Loucy (cell line): Measurements from ENCODE around the gene LHPP.

Experiments
- EZH2phosphoT487 ChIP-seq: fragments of 200-600 bp; IDR thresholded peaks from 2 replicates; pipeline ENCODE4 v1.6.1; 2018; ENCODE audit warnings: antibody characterized with exemption, mild to moderate bottlenecking, moderate library complexity, borderline replicate concordance
- TF ChIP-seq, protein P1 (sequence below): fragments of 200-600 bp; sonication (generic); conservative IDR thresholded peaks from 2 replicates; pipeline ENCODE4 v1.5.1; 2014; ENCODE audit warnings: mild to moderate bottlenecking, antibody characterized with exemption, low read length

DNA sequence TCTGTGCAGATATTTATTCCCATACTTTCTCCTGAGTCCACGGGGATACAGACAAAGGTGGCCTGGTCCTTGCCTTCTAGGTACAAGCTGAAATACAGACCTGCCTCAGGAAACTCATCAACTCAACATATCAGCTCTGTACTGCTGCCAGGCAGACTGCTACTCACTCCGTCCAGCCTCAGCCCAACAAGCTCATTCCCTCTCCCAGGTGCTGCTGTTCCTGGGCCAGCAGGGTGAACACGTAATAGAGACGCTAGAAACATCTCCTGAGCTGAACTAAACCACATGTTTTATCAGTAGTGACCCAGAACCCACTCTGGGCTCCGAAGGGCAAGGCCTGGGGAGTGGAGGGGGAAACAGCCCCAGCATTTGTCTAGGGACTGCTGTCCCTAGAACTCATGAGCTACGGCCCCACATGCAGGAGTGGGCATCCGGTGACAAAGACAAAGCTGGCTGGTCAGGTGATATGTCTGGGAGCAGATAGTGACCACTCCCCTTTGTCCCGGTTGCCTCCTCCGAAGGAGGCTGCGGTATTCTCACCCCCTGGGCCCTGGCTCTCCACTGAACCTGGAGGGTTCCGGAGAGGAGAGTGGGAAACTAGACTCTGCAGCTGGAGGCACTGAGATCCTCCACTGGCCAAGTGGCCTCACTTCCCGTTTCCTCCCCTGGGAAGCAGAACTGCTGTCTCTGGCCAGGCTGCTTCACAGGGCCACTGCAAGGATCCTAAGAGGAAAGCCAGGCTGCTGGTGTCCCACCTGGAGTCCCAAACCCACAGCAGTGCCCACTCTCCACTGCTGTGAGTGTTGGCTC, 166.4 kb downstream of the LHPP start:
- TF ChIP-seq, protein P1, sequence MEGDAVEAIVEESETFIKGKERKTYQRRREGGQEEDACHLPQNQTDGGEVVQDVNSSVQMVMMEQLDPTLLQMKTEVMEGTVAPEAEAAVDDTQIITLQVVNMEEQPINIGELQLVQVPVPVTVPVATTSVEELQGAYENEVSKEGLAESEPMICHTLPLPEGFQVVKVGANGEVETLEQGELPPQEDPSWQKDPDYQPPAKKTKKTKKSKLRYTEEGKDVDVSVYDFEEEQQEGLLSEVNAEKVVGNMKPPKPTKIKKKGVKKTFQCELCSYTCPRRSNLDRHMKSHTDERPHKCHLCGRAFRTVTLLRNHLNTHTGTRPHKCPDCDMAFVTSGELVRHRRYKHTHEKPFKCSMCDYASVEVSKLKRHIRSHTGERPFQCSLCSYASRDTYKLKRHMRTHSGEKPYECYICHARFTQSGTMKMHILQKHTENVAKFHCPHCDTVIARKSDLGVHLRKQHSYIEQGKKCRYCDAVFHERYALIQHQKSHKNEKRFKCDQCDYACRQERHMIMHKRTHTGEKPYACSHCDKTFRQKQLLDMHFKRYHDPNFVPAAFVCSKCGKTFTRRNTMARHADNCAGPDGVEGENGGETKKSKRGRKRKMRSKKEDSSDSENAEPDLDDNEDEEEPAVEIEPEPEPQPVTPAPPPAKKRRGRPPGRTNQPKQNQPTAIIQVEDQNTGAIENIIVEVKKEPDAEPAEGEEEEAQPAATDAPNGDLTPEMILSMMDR, result no peak
- no peak for TF ChIP-seq EZH2phosphoT487
